Measurements from ENCODE around the gene NPM3. TPM values are rescaled to one million over a fixed set of nuclear protein-coding genes. Genes with fewer than 3 reads are reported as not detected.

The NPM3 gene
- total RNA-seq, 4 donors from 2014 or later, result 9.0 to 27.3 (median 20.7) TPM

GRCh38 chr10:101771380-101771779, 11.9 kb downstream of the NPM3 start:
- intact Hi-C loops (cut with DNase I), result no loop called here
- TF ChIP-seq POLR2A (IDR thresholded peaks at IDR 0.05), result no peak
- TF ChIP-seq CTCF (IDR thresholded peaks at IDR 0.05), result no peak
- H3K4me3 ChIP-seq (replicated peaks in 1 of 3), result no peak overlapping the region
- H3K36me3 ChIP-seq, result no peaks in the 10 kb centered on the region
- peaks cover 4 to 26% of the 10 kb centered on the region in 2 donors for H3K4me1 ChIP-seq
- no peak overlapping the region for H3K27ac ChIP-seq
- 88 to 93% methylated on average over 10 of the region's 10 CpGs for WGBS, 2 donors
- DNase-seq, result no peak
- no peaks in the 10 kb centered on the region for H3K9me3 ChIP-seq
- peaks cover 29% of the 10 kb centered on the region for H3K27me3 ChIP-seq

- peaks cover 4 to 18% of the 10 kb centered on the region in 2 donors for H3K4me1 ChIP-seq
- DNase-seq, result no peak
- no peak overlapping the region for H3K27ac ChIP-seq
- TF ChIP-seq POLR2A (IDR thresholded peaks at IDR 0.05) (no peak), CTCF (IDR thresholded peaks at IDR 0.05) (no peak)
- H3K27me3 ChIP-seq, result peaks cover 27% of the 10 kb centered on the region
- intact Hi-C loops (cut with DNase I), result no loop called here
- H3K36me3 ChIP-seq, result no peaks in the 10 kb centered on the region
- H3K4me3 ChIP-seq (replicated peaks in 1 of 3), result no peak overlapping the region
- 78 to 82% methylated on average over 23 to 41 of the region's 41 CpGs for WGBS, 2 donors
- H3K9me3 ChIP-seq, result no peaks in the 10 kb centered on the region
Observed at GRCh38 chr10:101770331-101771215, 12.7 kb downstream of the NPM3 start.

GRCh38 chr10:101769541-101770180, 13.6 kb downstream of the NPM3 start:
- no peak for DNase-seq
- Histone ChIP-seq H3K9me3 (no peaks in the 10 kb centered on the region), H3K27me3 (peaks cover 18% of the 10 kb centered on the region), H3K4me1 (peaks cover 0 to 10% of the 10 kb centered on the region in 2 donors), H3K36me3 (no peaks in the 10 kb centered on the region), H3K4me3 (replicated peaks in 1 of 3) (no peak overlapping the region), H3K27ac (no peak overlapping the region)
- TF ChIP-seq POLR2A (IDR thresholded peaks at IDR 0.05) (no peak), CTCF (IDR thresholded peaks at IDR 0.05) (no peak)
- WGBS, 2 donors, result 71 to 86% methylated on average over 5 of the region's 5 CpGs
- intact Hi-C loops (cut with DNase I), result no loop called here

- no peaks in the 10 kb centered on the region for H3K9me3 ChIP-seq
- H3K27me3 ChIP-seq, result peaks cover 14% of the 10 kb centered on the region
- peaks cover 0 to 6% of the 10 kb centered on the region in 2 donors for H3K4me1 ChIP-seq
- no peaks in the 10 kb centered on the region for H3K36me3 ChIP-seq
- TF ChIP-seq POLR2A (IDR thresholded peaks at IDR 0.05), result no peak
- no peak for TF ChIP-seq CTCF (IDR thresholded peaks at IDR 0.05)
- H3K4me3 ChIP-seq (replicated peaks in 1 of 3), result no peak overlapping the region
- WGBS, 2 donors, result 81 to 84% methylated on average over 7 of the region's 8 CpGs
- H3K27ac ChIP-seq, result no peak overlapping the region
- intact Hi-C loops (cut with DNase I), result no loop called here
- DNase-seq, result no peak
Observed at GRCh38 chr10:101768791-101769170, 14.5 kb downstream of the NPM3 start.
